Stimulated activated CD4-positive, alpha-beta T cell treated with anti-CD3 and anti-CD28 coated beads, Interleukin-2, amount 100 ng/mL, for 24 hours (primary cell): ENCODE data around the gene CECR2.

Source experiments
- DNase-seq, 2 donors: peaks; one replicate each; pipeline ENCODE4 v3.0.0-alpha.2; 2020

Gene CECR2

DNA sequence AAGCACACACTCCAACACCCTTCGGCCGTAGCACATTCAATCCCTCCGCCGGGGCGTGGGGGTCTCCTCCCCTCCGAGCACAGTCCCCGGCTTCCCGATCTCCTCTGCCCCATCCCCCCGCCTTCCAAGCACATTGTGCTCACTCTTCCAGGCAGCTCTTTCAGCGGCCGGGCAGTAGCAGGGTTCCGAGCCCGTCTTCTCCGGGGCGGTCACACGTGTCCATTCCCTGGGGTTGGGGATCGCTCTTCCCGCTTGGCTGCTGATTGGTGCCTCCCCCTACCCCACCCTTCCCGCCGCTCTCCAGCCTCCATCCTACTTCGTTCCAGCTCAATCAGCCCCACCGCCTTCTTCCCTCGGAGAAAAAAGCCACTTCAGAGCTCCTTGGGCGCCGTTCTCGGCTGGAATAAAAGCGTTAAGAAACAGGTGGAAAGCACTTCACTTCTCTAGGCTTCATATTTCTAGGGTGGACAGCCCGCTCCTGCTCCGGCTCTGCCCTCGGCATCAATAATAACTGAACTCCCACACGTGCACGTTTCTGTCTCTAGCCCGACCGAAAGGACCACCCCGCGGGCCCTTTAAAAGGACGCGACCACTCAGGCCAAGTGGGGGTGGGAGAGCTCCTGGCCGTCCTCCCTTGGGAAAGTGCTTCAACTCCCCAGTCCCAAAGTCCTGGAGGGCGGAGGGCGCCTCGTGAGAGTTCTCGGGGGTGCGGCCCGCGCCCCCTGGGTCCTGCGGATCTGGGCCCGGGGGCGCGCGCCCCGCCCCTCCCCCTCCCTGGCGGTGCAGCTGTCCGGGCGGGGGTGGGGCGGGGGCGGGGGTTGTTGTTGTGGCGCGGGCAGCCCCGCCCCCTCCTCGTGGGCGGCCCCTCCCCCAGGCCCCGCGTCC lies 464 bp upstream of the CECR2 start:
- DNase-seq: peak in 1 of 2 donors; percentile 9

DNA sequence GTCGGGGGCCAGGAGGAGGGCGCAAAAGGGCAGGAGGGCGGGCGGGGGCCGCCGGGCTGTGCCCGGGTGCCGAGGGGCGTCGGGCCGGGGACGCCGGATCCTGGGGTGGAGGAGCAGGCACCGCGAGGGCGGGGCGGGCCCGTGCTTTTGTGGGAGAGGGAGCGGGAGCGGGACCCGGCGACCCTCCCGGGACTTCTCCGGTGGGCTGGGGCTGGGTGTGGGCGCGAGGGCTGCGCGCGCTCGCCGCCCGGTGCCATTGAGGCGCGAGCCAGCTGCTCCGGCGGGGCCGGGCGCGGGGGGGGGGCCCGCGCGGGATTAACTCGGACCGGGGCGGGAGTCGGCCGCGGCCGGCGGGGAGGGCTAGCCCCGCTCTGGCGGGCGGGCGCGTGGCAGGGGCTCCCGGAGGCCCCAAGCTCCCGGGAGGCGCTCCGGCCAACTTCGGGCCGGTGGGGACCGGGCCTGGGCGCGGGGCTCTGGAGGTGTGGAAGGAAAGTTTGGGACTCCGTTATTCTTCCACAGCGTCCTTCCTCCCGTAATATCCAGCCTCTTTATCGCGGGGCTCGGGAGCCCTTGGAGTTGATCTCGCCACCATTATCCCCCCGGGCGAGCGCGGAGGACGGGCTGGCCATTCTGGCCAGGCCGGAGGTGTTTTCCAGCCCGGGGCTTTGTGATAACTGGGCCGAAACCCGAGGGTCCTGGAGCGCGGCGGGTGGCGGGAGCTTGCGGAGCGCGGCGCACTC lies 936 bp downstream of the CECR2 start:
- peak in 1 of 2 donors; percentile 3 for DNase-seq

DNA sequence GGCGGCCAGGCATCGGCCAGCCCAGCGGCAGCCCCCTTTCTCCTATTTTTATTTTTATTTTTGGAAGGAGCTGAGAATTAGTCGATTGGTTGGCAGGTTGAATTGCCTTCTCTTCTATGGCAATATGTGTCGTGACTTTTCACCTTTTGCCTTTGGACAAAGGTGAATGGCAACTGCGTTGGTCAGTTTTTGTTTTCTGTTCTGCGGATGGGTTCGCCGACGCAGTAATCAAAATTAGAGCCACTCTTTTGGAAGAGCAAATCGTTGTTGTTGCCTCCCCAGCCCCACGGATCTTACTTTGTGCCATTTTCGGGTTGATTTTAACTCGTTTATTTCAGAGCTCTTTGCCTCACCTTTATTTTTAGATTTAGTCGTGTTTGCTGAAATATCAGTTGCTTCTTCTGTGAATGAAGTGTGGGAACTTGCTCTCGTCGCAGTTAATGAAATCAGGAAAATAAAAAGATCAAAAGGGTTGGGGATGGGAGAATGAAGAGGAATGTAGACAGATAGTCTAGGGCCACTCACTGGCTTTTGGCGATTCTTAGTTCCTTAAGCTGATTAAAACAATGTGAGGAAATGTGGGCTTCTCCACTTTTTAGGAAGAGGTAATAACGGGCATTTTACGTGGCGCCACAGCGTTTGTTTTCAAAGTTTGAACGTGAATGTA lies 1.6 kb downstream of the CECR2 start:
- DNase-seq: no peak

DNA sequence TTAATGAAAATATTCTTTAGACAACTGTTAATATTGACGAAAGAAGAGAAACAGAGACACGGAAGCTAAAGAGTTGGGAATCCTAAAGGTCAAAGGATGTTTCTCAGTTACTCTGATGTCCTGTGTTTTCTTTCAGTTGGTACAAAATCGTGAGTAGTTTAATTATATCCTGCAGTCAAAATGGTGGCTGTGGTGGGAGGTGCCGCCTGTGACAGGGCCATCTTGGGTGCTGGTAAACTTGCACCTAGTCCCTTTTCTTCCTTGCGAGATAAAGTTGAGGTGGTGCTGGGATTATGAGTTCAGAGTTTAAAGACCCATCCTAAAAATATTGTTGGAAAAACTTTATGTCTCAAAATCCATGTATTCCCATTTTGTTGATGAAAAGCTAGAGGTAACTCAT lies 2.2 kb downstream of the CECR2 start:
- no peak for DNase-seq

DNA sequence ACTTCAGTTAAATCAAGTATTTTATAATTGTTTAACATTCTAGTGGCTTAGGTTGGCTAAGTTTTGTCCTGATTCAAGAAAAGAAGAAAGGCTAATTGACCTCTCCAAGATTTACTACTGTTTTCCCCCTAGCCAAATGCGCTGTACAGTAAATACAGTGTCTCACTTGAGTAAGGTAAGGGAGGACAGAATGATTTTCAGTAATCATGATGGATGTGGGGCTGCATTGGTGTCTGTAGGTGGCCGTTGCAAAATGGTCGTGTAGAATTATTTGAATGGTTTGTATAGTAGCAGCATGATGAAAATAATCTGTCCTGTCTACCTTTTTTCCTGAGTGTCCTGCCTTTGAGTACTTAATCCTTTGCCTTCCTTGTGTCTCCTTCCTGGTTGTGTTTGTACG lies 4.6 kb downstream of the CECR2 start:
- DNase-seq: no peak

DNA sequence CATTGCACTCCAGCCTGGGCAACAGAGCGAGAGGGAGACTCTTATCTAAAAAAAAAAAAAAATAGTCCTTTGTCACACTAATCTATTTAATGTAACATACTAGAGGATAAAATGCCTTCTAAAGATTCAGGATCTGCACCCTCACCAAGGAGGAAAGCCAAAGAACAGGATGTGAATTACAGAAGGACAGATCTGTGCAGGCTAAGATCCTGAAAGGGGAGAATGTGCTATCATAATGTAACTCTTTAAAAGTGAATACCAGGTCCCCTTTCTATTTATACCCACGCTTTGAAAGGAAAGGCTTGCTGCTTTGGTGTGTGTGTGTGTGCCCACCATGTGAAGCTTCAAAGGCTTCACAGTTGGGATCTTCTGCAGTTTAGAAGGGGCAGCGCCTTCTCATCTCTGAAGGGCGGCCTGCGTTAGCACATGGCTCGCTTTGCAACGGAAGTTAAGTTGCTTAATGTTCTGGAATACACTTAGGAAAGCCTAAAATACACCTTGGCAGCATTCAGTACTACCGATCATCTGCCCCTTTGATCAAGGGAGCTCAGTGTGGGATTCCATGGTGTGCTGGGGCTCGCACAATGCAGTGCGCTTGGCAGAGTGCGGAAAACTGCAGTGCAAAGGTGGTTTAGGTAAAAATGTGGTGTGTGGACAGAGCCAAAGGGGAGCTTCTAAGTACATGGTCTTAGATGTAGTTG lies 6.8 kb downstream of the CECR2 start:
- DNase-seq: no peak

DNA sequence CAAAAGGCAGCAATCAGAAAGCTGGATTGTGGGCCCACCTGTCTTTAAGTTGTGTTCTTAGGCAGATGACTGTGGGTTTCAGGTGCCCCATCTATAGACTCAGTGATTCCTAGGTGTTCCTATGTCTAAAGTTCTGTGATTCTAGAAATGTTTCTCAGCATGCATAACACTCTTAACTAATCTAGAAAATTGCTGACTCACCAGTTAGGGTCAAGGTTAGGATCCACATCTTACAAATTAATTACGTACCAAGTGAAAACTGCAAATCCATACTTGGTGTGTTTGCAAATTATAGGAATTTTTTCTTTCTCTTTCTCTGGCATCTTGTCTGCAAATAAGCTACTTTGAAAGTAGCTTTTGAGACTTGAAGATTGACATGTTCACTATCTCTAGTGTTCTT lies 7.7 kb downstream of the CECR2 start:
- no peak for DNase-seq

DNA sequence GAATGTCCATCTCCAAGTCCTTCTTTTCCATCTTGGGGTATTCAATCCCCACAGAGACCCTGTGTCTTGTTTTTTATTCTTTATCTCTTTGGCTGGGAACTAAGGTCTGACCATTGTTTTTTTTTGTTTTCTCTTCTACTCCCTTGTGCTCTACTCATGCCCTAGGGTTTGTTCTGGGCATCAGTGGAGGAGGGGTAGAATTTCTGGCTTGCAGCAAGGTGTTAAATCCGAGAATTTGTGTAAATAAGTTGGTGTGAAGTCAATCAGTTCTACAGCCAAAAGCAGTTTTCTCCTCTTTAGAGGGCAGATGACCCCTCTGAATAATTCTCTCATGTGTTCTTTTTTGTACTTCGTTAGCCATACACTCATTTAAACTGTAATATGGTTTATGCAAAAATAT lies 10.7 kb downstream of the CECR2 start:
- no peak for DNase-seq

DNA sequence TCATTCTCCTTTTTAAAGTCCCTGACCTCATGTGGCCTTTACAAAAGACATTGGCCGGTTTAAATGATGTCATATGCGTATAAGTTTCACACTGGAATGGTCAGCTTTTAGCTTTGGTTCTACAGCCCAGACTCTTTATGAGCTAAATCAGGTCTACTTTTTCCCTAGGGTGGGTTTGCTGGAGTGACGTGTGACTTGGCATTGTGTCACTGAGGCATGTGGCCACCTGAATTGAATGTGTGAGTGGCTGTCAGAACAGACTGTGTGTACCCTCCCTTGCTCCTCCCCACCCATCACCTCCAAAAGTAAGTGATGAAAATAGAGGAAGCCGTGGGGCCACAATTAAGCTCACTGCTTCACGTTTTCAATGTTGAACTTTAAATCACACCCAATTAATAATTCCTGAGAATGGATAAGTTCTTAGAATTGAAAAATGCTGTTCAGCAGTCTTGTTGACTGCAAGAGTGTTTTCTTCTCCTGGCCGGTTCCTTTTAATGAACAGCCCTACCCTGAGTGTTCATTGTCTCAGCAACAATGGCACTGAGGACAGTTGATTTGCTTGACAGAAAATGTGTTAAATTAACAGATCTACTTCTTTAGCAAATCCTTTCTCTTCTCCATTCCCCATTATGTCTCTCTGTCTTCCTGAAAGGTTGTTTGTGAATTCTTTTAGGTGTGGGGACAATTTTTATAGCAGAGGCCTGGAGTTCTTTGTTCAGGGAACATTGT lies 11.3 kb downstream of the CECR2 start:
- DNase-seq: no peak

DNA sequence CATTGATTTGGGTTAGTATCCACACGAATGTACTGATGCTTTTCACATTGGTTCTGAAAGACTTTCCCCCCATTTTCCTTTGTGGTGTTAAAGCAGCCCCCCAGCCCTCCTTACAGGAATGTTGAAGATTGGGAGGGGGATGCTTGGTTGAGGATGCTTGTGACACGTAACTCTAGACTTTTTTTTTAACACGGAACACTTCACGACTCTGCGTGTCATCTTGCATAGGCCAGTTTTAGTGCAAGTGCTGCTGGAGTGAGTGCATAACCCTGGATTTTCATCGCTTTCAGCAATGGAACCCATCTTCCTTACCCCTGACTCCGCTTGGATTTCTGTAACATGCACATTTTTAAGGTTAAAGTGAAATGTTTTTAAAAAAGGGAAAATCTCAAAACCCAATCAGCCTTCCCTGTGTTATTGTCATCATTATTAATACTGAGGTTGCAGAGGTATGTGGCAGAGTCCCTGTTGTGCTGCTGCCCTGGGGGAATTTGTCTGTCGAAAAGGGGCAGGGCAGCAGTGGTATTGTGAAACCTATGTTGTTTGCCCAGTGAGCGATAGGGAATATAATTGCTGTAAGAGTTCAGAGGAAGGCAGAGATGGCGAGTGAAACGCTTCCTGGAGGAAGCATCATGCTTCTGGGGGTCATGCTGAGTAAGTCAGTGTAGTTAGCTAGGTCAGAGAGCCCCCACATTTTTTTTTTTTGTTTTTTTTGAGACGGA lies 12.1 kb downstream of the CECR2 start:
- no peak for DNase-seq

DNA sequence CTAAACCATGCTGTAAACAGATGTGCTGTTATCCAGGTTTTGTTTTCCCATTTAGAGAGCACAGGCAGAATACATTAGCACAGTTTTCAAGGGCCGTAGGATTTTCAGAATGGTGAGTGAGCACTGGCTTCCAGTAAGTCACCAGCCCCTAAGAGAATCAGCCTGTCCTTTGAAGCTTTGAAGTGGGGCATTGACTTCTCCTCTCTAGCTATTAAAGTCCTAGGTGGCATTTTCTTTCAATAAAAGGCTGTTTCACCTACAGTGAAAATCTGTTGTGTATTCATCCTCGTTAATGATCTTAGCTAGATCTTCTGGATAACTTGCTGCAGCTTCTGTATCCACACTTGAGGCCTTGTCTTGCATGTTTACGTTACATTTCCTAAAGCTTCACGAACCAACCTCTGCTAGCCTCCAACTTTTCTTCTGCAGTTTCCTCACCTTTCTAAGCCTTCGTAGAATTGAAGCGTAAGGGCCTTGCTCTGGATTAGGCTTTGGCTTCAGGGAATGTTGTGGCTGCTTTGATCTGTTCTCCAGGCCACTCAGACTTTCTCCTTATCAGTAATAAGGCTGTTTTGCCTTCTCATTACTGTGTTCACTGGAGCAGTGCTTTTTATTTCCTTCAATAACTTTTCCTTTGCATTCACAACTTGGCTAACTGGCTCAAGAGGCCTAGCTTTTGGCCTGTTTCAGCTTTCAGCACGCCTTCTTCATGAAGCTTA lies 15.5 kb downstream of the CECR2 start:
- no peak for DNase-seq

DNA sequence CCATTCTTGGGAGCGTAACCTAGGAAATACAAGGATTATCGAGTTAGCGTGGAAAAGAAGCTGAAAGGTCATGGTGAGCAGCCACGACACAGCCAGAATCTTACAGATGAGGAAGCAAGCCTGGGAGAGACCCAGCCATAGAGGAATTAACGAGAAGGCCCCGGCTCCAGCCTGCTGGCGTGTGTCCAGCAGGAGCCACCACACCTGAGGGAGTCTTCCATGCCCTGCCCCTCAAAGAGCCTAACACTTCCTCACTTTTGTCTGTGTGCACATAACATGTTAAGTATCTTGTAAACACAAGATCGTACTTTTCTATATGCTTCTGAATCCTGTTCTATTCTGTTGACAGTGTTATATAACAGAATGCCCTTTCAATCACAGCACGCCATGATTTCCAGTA lies 18.1 kb downstream of the CECR2 start:
- no peak for DNase-seq

DNA sequence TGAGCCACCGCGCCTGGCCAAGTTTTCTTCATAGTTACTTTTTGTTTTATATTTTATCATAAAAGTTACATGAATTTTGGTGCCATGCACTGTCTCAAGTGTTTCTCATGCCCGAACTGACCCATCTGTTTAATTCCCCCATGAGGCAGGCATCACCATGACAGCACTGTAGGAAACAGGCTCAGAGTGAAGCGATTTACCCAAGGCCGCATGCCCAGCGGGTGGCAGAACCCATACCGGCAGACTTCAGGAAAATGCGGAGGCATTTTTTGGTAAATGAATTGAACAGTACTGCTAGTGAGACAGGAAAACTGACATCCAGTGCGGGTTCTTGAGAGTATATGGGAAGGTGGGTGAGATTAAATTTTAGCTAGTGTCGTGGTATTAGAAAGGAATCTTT lies 19.0 kb downstream of the CECR2 start:
- no peak for DNase-seq

DNA sequence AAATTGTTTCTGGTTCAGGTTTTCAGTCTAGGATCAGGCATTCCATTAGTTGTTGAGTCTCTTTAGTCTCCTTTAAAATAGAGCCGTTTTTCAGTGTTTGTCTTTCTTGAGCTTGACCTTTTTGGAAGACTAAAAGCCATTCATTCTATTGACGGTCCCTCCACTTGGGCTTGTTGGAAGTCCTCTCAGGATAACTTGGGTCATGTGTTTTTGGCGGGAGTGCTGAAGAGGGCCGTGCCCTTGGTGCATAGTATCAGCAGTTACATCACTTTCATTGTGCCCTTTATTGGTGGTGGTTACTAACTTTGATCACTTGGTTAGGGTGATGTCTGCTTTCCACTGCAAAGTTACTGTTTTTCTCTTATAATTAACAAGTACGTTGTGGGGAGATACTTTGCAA lies 20.8 kb downstream of the CECR2 start:
- no peak for DNase-seq

DNA sequence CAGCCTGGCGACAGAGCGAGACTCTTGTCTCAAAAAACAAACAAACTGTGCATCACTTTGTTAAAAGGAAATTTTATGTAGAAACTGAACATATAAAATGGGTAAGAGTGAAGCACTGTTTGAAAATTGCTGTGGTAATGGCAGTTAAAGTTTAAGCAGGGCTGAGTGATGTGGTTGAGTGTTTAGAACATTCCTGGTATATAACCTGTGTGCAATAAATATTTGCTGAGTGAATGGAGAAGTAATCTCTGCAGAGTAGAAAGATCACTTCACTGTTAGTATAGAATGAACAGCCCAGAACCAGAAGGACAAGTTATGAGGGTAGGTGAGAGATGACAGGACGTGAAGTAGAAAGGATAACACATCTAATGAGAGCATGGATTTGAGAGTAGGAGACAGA lies 27.3 kb downstream of the CECR2 start:
- DNase-seq: no peak

DNA sequence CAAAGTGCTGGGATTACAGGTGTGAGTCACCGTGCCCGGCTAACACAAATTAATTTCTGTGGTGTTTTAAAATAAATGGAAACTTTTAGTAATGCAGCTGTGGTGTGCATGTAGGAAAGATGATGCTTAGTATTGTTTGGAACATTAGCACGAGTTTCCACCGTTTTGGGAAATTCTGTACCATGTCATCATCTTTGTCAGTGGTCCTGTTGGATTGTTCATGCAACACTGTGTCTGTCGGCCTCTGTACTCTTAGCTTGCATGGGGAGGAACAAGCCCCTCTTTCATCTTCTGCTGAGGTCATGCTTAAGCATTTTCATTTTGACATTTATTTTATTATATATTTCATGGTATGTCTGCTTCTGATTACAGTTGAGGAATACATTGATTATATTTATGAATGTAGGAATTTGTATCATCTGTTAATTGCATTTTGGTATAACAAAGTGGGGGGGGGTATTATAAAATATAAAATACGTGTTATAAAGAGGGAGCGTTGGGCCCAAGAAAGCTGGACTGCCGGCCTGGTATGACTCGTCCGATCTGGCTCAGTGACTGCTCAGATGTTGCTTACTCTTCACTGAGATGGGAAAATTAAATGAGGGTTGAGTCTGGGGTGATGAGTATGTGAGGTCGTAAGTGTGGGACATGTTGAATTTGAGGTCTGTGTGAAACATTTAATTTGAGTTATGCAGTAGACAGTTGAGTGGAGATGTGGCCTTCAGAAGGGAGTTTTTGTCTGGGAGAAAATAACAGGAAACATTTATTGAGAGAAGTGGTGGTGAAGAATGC lies 28.7 kb downstream of the CECR2 start:
- DNase-seq: no peak

DNA sequence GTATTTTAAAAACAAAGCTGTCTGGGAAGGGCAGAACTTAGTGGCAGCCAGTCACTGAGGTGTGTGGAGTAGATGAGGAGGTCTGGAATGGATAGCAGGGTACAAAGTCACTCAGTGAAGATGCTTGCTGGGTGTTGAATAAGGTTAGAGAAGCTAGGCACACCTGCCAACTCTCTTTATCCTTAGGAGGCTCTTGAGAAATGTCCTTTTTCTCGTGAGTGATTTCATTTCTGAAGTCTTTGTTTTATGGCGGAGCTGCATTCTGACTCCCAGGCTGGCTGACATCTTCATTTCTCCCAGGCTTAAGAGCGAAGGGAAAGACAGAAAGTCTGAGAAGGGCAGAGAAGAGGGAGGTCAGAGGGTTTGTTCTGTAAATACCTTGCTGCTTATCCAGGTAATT lies 31.0 kb downstream of the CECR2 start:
- DNase-seq: no peak

DNA sequence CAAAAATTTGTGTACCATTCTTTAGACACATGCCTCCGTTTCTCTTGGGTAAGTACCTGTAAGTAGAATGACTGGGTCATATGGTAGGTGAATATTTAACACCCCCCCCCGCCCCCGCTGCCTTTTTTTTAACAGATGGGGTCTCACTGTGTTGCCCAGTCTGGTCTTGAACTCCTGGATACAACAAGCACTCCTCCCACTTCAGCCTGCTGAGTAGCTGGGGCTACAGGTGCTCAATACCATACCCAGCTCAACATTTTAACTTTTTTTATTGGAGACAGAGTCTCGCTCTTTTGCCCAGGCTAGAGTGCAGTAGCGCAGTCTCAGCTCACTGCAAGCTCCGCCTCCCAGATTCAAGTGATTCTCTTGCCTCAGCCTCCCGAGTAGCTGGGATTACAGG lies 32.5 kb downstream of the CECR2 start:
- DNase-seq: no peak

DNA sequence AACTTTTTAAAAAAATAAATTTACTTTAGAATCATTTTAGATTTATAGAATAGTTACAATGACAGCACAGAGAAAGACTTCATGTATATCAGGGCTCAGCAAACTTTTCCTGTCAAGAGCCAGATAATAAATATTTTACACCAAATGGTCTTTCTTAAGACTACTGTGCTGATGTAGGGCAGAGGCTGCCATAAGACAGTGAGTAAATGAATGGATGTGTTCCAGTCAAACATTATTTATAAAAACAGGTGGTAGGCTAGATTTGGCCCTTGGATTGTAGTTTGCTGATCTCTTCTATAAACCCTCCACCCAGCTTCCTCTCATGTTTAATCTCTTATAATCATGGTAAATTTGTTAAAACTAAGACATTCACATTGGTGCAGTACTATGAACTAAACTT lies 33.0 kb downstream of the CECR2 start:
- DNase-seq: no peak

DNA sequence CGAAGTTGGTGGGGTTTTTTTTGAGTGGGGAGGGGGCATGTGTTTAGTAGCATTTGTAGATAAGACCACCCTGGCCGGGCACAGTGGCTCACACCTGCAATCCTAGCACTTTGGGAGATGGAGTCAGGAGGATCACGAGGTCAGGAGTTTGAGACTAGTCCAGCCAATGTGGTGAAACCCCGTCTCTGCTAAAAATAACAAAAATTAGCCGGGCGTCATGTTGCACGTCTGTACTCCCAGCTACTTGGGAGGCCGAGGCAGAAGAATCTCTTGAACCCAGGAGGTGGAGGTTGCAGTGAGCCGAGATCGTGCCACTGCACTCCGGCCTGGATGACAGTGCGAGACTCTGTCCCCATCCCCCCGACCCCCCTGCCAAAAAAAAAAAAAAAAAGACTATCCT lies 34.6 kb downstream of the CECR2 start:
- DNase-seq: no peak
